Breast epithelium (tissue), 4 donors: ENCODE measurements around the gene APBA1. TPM values are rescaled to one million over a fixed set of nuclear protein-coding genes. Genes with fewer than 3 reads are reported as not detected.

Experiments
- DNase-seq, 2 donors: peaks; one replicate each; pipeline ENCODE4 v3.0.0-alpha.2; 2019; ENCODE audit warnings: low spot score in 2 of 2
- H3K27ac ChIP-seq, 2 donors: fragments of 200-600 bp; sonication (generic) in 1 of 2; one replicate each; pipeline ENCODE4 v1.5.1; 2016 to 2019; ENCODE audit warnings: mild to moderate bottlenecking in 1 of 2
- H3K27me3 ChIP-seq, 2 donors: fragments of 200-600 bp; sonication (generic) in 1 of 2; one replicate each; pipeline versions ENCODE4 v1.5.1 to v1.6.0; 2017 to 2019; ENCODE audit warnings: control low read depth in 1 of 2, mild to moderate bottlenecking in 1 of 2
- H3K36me3 ChIP-seq: fragments of 200-600 bp; one replicate; pipeline ENCODE4 v1.5.1; 2019
- H3K4me1 ChIP-seq, 2 donors: fragments of 200-600 bp; sonication (generic); one replicate each; pipeline ENCODE4 v1.5.1; 2016 to 2019; ENCODE audit warnings: control low read depth in 1 of 2
- H3K4me3 ChIP-seq, 3 donors: fragments of 200-600 bp; sonication (generic); 1 replicate in 2 of 3; 2 replicates in 1 of 3; pipeline ENCODE4 v1.5.1; 2016 to 2019; ENCODE audit warnings: mild to moderate bottlenecking in 3 of 3, moderate library complexity in 2 of 3
- H3K9me3 ChIP-seq, 2 donors: fragments of 200-600 bp; sonication (generic) in 1 of 2; one replicate each; pipeline ENCODE4 v1.5.1; 2016 to 2019; ENCODE audit warnings: control low read depth in 1 of 2
- CTCF ChIP-seq, 3 donors: fragments of 450-650 bp; IDR thresholded peaks; one replicate each; pipeline ENCODE4 v1.5.1; 2016 to 2017; ENCODE audit warnings: antibody characterized with exemption in 3 of 3, mild to moderate bottlenecking in 3 of 3, moderate library complexity in 3 of 3
- POLR2A ChIP-seq: fragments of 450-650 bp; IDR thresholded peaks from one replicate; pipeline ENCODE4 v1.6.1; 2016; ENCODE audit warnings: antibody characterized with exemption, mild to moderate bottlenecking, moderate library complexity
- POLR2AphosphoS5 ChIP-seq, 3 donors: sonication (generic); formaldehyde crosslinking; IDR thresholded peaks; one replicate each; pipeline ENCODE4 v1.6.1; 2017; ENCODE audit warnings: antibody characterized with exemption in 3 of 3
- intact Hi-C: fragments of 100-400 bp; cut with DNase I; formaldehyde crosslinking; loops from one replicate; pipeline ENCODE4 v1.15.1; 2023; ENCODE audit warnings: low total_unique reads
- total RNA-seq, 3 donors: library from RNA; depleted of rRNA; stranded (reverse); fragments of >200 nt; gene quantifications; one replicate each; pipeline ENCODE4 v1.1.0, GENCODE V29; 2016

Gene APBA1
- total RNA-seq, 3 donors from 2014 or later, result 6.9 to 8.0 (median 7.8) TPM

- no peaks in the 10 kb centered on the region for H3K36me3 ChIP-seq
- H3K4me1 ChIP-seq, result no peaks in the 10 kb centered on the region
- DNase-seq, result no peak
- no peaks in the 10 kb centered on the region for H3K9me3 ChIP-seq
- H3K27ac ChIP-seq, result no peak overlapping the region
- intact Hi-C loops, result no loop called here
- TF ChIP-seq CTCF (IDR thresholded peaks at IDR 0.05) (no peak), POLR2AphosphoS5 (IDR thresholded peaks at IDR 0.05) (no peak), POLR2A (no peak)
- no peaks in the 10 kb centered on the region for H3K27me3 ChIP-seq
- H3K4me3 ChIP-seq, result no peak overlapping the region
These were observed 158.9 kb downstream of the APBA1 start for GRCh38 chr9:69513141-69513820.

GRCh38 chr9:69504058-69504457 lies 168.1 kb downstream of the APBA1 start:
- TF ChIP-seq CTCF (IDR thresholded peaks at IDR 0.05) (no peak), POLR2A (no peak), POLR2AphosphoS5 (IDR thresholded peaks at IDR 0.05) (no peak)
- Histone ChIP-seq H3K27me3 (no peaks in the 10 kb centered on the region), H3K4me3 (no peak overlapping the region), H3K36me3 (no peaks in the 10 kb centered on the region), H3K9me3 (no peaks in the 10 kb centered on the region), H3K4me1 (no peaks in the 10 kb centered on the region), H3K27ac (no peak overlapping the region)
- intact Hi-C loops, result no loop called here
- DNase-seq, result no peak

- H3K9me3 ChIP-seq, result no peaks in the 10 kb centered on the region
- H3K27me3 ChIP-seq, result no peaks in the 10 kb centered on the region
- TF ChIP-seq POLR2AphosphoS5 (IDR thresholded peaks at IDR 0.05), result no peak
- TF ChIP-seq CTCF (IDR thresholded peaks at IDR 0.05), result no peak
- no peak for TF ChIP-seq POLR2A
- H3K4me1 ChIP-seq, result no peaks in the 10 kb centered on the region
- H3K27ac ChIP-seq, result no peak overlapping the region
- intact Hi-C loops, result no loop called here
- DNase-seq, result no peak
- no peak overlapping the region for H3K4me3 ChIP-seq
- no peaks in the 10 kb centered on the region for H3K36me3 ChIP-seq
These were observed 169.4 kb downstream of the APBA1 start for GRCh38 chr9:69502671-69503301.

GRCh38 chr9:69500896-69501295 lies 171.3 kb downstream of the APBA1 start:
- Histone ChIP-seq H3K9me3 (no peaks in the 10 kb centered on the region), H3K4me1 (no peaks in the 10 kb centered on the region), H3K27me3 (no peaks in the 10 kb centered on the region), H3K4me3 (no peak overlapping the region), H3K27ac (no peak overlapping the region), H3K36me3 (no peaks in the 10 kb centered on the region)
- no peak for DNase-seq
- TF ChIP-seq POLR2A (no peak), POLR2AphosphoS5 (IDR thresholded peaks at IDR 0.05) (no peak), CTCF (IDR thresholded peaks at IDR 0.05) (no peak)
- intact Hi-C loops, result no loop called here

GRCh38 chr9:69499959-69500358 lies 172.2 kb downstream of the APBA1 start:
- no peak overlapping the region for H3K4me3 ChIP-seq
- H3K9me3 ChIP-seq, result no peaks in the 10 kb centered on the region
- H3K36me3 ChIP-seq, result no peaks in the 10 kb centered on the region
- no peaks in the 10 kb centered on the region for H3K27me3 ChIP-seq
- intact Hi-C loops, result no loop called here
- no peak for TF ChIP-seq POLR2AphosphoS5 (IDR thresholded peaks at IDR 0.05)
- no peak for TF ChIP-seq POLR2A
- TF ChIP-seq CTCF (IDR thresholded peaks at IDR 0.05), result no peak
- H3K27ac ChIP-seq, result no peak overlapping the region
- DNase-seq, result no peak
- no peaks in the 10 kb centered on the region for H3K4me1 ChIP-seq
